ENCODE measurements around the gene EXOC4. TPM values are rescaled to one million over a fixed set of nuclear protein-coding genes. Genes with fewer than 3 reads are reported as not detected.

The EXOC4 gene
- total RNA-seq, 2 experiments from 2014 or later: 58.0 to 59.9 TPM

GRCh38 chr7:133292631-133293030 is 39.8 kb downstream of the EXOC4 start:
- CTCF ChIA-PET: interaction anchor here (0.5 to 2.4 kb wide), 3 partner anchors 20 to 22 kb away, joined by 3 to 5 read pairs (median 5); no protein-coding TSS in a partner anchor
- TF ChIP-seq, protein P1, sequence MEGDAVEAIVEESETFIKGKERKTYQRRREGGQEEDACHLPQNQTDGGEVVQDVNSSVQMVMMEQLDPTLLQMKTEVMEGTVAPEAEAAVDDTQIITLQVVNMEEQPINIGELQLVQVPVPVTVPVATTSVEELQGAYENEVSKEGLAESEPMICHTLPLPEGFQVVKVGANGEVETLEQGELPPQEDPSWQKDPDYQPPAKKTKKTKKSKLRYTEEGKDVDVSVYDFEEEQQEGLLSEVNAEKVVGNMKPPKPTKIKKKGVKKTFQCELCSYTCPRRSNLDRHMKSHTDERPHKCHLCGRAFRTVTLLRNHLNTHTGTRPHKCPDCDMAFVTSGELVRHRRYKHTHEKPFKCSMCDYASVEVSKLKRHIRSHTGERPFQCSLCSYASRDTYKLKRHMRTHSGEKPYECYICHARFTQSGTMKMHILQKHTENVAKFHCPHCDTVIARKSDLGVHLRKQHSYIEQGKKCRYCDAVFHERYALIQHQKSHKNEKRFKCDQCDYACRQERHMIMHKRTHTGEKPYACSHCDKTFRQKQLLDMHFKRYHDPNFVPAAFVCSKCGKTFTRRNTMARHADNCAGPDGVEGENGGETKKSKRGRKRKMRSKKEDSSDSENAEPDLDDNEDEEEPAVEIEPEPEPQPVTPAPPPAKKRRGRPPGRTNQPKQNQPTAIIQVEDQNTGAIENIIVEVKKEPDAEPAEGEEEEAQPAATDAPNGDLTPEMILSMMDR (IDR thresholded peaks at IDR 0.05): no peak
- no peaks in the 10 kb centered on the region for H3K9me3 ChIP-seq (ENCODE audit: control insufficient read depth in 1 of 2, insufficient read depth in 1 of 2, low read length in 2 of 2)
- DNase-seq (no peak), ATAC-seq (ENCODE audit: poor library complexity) (no peak)
- H3K4me1 ChIP-seq (ENCODE audit: insufficient read depth, low read length): no peaks in the 10 kb centered on the region
- Mint-ChIP-seq H3K9me3 (no peaks in the 10 kb centered on the region), H3K4me3 (no peak overlapping the region), H3K27me3 (no peaks in the 10 kb centered on the region), H3K36me3 (ENCODE audit: low read depth) (peaks cover 60% of the 10 kb centered on the region), H3K27ac (no peak overlapping the region), H3K4me1 (ENCODE audit: low read depth) (peaks cover 17% of the 10 kb centered on the region)
- H3K27ac ChIP-seq (ENCODE audit: low read depth in 1 of 2, low read length in 2 of 2): no peak overlapping the region
- H3K4me3 ChIP-seq (ENCODE audit: low read length): no peak overlapping the region
- POLR2A ChIA-PET: no interaction called here
- intact Hi-C loops (cut with DNase I, micrococcal nuclease): no loop called here
- peaks cover 15% of the 10 kb centered on the region for H3K36me3 ChIP-seq (ENCODE audit: insufficient read depth, low read length)
- H3K27me3 ChIP-seq (ENCODE audit: control insufficient read depth in 1 of 2, insufficient read depth in 2 of 2, low read length in 2 of 2): no peaks in the 10 kb centered on the region

- CTCF ChIA-PET: interaction anchor here (2.4 kb wide), 1 partner anchor 20 kb away, joined by 5 read pairs; no protein-coding TSS in a partner anchor
- no peaks in the 10 kb centered on the region for H3K27me3 Mint-ChIP-seq
- no peak overlapping the region for H3K4me3 Mint-ChIP-seq
- H3K4me1 Mint-ChIP-seq (ENCODE audit: low read depth): peaks cover 12% of the 10 kb centered on the region
- no peak for ATAC-seq (ENCODE audit: poor library complexity)
- H3K4me1 ChIP-seq (ENCODE audit: insufficient read depth, low read length): no peaks in the 10 kb centered on the region
- no peaks in the 10 kb centered on the region for H3K9me3 Mint-ChIP-seq
- no peaks in the 10 kb centered on the region for H3K9me3 ChIP-seq (ENCODE audit: control insufficient read depth in 1 of 2, insufficient read depth in 1 of 2, low read length in 2 of 2)
- intact Hi-C loops (cut with DNase I, micrococcal nuclease): no loop called here
- TF ChIP-seq, protein P1 (IDR thresholded peaks at IDR 0.05): no peak
- H3K4me3 ChIP-seq (ENCODE audit: low read length): no peak overlapping the region
- POLR2A ChIA-PET: no interaction called here
- H3K27ac Mint-ChIP-seq: no peak overlapping the region
- H3K27ac ChIP-seq (ENCODE audit: low read depth in 1 of 2, low read length in 2 of 2): no peak overlapping the region
- no peaks in the 10 kb centered on the region for H3K27me3 ChIP-seq (ENCODE audit: control insufficient read depth in 1 of 2, insufficient read depth in 2 of 2, low read length in 2 of 2)
- H3K36me3 Mint-ChIP-seq (ENCODE audit: low read depth): peaks cover 51% of the 10 kb centered on the region
- H3K36me3 ChIP-seq (ENCODE audit: insufficient read depth, low read length): peaks cover 15% of the 10 kb centered on the region
- DNase-seq: no peak
Measured at GRCh38 chr7:133293384-133294160, 40.7 kb downstream of the EXOC4 start.

DNA sequence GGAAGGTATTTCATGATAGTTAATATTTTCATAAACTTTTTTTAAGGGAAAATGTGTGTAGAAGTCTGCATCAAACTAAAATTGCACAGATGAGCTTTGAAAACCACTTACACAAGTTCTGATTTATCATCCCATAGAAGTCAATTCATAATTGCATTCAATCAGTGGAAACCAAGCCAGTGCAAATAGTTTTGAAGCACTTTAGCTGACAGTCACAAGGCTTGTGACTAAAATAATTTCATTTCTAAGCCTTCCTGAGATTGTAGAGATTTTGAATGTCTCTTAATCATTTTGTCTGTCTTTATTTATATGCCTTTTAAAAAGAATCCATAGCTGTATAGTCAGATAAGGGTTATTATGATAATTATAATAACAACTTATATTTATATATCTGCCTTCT is 41.4 kb downstream of the EXOC4 start:
- TF ChIP-seq, protein P1 (IDR thresholded peaks at IDR 0.05): no peak
- Histone ChIP-seq H3K36me3 (ENCODE audit: insufficient read depth, low read length) (peaks cover 9% of the 10 kb centered on the region), H3K27ac (ENCODE audit: low read depth in 1 of 2, low read length in 2 of 2) (no peak overlapping the region), H3K9me3 (ENCODE audit: control insufficient read depth in 1 of 2, insufficient read depth in 1 of 2, low read length in 2 of 2) (no peaks in the 10 kb centered on the region), H3K4me3 (ENCODE audit: low read length) (no peak overlapping the region), H3K27me3 (ENCODE audit: control insufficient read depth in 1 of 2, insufficient read depth in 2 of 2, low read length in 2 of 2) (no peaks in the 10 kb centered on the region), H3K4me1 (ENCODE audit: insufficient read depth, low read length) (no peaks in the 10 kb centered on the region)
- no peak for ATAC-seq (ENCODE audit: poor library complexity)
- Mint-ChIP-seq H3K4me1 (ENCODE audit: low read depth) (peaks cover 10% of the 10 kb centered on the region), H3K36me3 (ENCODE audit: low read depth) (peaks cover 44% of the 10 kb centered on the region), H3K27ac (no peak overlapping the region), H3K27me3 (no peaks in the 10 kb centered on the region), H3K4me3 (no peak overlapping the region), H3K9me3 (no peaks in the 10 kb centered on the region)
- CTCF ChIA-PET: interaction anchor here (2.4 kb wide), 1 partner anchor 20 kb away, joined by 5 read pairs; no protein-coding TSS in a partner anchor
- POLR2A ChIA-PET: no interaction called here
- DNase-seq: no peak
- intact Hi-C loops (cut with DNase I, micrococcal nuclease): no loop called here
